ENCODE data around the gene LIPA. TPM values are rescaled to one million over a fixed set of nuclear protein-coding genes. Genes with fewer than 3 reads are reported as not detected.
A peak's percentile ranks its signal among the peaks of the same experiment; 100 is the strongest.
"Not testable (repeated sequence)": the region's sequence is repeated elsewhere in the genome, so short reads cannot be mapped to it uniquely, and the experiment has no call there.

The LIPA gene
- total RNA-seq, 1 donor from 2014 or later, result 18.0 TPM

DNA sequence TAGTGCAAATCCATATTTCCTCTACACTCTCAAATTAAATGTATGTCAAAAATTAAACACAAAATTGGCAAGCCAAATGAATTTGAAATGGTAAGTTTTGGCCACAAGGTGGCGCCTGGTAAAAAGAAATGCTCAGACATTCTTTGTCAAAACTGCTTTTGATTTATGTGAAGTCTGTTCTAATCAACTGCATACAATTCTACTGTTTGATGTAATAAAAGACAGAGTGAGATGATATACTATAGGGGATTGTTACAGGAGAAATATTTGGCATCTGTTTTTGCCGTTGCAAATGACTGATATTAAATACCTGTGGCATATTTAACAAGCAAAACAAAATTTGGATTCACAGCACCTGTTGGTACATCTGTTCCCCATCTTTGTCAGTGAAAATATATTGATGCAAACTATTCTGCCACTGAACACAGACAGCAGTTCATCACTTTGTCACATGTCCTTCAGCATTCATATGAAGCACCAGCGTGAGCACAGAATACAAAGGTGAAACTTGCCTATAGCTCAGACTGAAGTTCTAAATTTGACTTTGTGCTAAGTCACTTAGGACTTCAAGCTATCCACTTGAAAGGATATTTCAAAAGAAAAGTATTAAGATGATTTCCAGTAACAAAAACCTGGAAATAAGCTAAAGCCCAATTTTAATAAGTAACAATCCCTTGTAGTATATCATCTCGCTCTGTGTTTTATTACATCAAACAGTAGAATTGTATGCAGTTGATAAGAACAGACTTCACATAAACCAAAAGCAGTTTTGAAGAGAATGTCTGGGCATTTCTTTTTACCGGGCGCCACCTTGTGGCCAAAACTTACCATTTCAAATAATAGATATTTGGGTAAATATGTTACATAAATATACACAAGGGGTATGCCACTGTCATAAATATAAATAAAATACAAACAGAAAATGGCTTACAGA, 34.3 kb downstream of the LIPA start:
- DNase-seq (no peak), ATAC-seq (ENCODE audit: poor library complexity) (peak; percentile 70)
- intact Hi-C loops (cut with DNase I), result loop anchor here (5.0 to 10.0 kb wide), 2 partner anchors 280 to 383 kb away; no protein-coding TSS in a partner anchor

DNA sequence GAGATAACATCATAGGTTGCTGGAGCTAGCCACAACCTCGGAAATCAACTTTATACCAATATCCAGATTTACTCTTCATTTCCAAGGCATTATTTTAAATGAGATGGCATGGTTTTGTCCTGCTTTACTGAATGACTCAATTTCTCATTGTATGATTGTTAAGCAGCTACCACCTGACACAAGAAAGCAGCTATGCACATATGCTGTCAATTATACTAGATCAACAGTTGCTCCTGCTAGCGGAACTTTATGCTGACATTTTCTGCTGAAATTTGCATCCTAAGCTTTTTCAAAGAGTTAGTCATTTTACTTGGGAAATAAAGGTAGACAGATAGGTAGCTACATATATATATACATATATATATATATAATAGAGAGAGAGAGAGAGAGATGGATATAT, 35.5 kb downstream of the LIPA start:
- intact Hi-C loops (cut with DNase I), result loop anchor here (5.0 to 10.0 kb wide), 2 partner anchors 279 to 381 kb away; no protein-coding TSS in a partner anchor
- no peak for ATAC-seq (ENCODE audit: poor library complexity)

DNA sequence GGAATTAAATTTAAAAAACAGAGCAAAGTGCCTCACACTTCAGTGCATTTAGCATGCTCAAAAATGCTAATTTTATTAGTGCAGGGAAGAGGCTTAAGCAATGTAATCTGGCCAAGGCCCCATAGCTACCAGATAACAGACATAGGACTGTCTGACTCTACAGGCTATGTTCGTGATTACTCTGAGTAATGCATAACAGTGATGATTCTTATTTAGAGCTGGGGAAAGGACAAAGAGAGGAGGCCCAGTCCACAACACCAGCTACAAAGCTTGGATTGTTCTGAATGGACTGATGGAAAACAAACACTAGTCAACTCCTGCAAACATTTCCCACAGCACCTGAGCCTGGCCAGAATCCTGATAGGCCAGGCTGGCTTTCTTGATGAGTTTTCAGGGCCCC, 36.1 kb downstream of the LIPA start:
- intact Hi-C loops (cut with DNase I), result loop anchor here (5.0 to 10.0 kb wide), 2 partner anchors 278 to 381 kb away; no protein-coding TSS in a partner anchor
- ATAC-seq (ENCODE audit: poor library complexity) (no peak), DNase-seq (no peak)

More for the DNA sequence above, 35.5 kb downstream of the LIPA start:
- DNase-seq, result no peak

DNA sequence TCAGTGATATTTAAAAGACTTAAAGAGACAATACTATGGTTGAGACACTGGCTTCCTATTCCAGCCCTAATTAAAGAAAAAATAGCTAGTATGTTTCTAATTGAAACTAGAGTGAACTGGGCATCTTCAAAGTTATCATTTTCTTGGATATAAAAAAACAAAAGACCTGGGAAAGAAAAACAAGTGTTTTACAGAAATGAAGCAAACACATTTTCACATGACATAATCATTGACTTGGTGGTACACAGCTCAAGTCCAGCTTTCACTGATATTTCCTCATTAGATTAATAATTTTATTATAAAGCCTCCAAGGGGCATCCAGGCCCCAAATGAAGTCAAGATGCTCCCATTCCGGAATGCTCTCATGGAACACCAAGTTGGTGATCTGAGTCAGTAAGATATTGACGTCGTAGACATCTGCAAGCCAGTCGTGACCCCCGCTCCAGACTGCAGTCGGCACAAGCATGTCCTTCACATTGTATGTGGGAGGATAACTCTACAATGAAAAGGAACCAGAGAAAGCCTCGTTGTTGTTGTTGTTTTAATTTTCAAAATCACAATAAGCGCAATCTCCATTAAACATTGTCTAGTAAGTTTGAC, 36.9 kb downstream of the LIPA start:
- ATAC-seq (ENCODE audit: poor library complexity) (no peak), DNase-seq (no peak)
- intact Hi-C loops (cut with DNase I), result loop anchor here (5.0 to 10.0 kb wide), 2 partner anchors 277 to 380 kb away; no protein-coding TSS in a partner anchor

DNA sequence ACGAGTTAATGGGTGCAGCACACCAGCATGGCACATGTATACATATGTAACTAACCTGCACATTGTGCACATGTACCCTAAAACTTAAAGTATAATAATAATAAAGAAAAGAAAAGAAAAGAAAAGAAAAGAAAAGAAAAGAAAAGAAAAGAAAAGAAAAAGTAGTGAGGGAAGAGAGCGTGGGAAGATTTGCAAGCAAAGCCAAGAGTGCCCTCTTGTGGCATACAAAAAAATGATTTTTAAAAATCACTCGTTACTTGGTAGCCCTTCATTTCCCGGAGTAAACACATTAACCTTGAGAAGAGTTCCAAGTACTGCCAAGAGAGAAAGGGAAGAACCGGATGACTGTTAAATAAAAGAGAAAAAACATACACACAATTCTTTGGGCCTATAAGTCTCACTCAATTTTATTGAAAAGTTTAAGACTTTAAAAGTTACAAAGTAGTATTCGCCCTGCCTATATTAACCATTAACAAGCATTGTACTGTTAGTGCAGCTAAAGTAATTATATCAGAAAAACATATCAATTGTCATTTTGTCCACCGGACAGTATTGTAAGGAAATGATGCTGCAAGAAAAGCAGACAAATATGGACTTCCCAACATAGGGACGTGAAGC, 38.3 kb downstream of the LIPA start:
- intact Hi-C loops (cut with DNase I), result loop anchor here (10.0 kb wide), 1 partner anchor 378 kb away; no protein-coding TSS in a partner anchor
- ATAC-seq (ENCODE audit: poor library complexity), result peak; percentile 73
- no peak for DNase-seq

DNA sequence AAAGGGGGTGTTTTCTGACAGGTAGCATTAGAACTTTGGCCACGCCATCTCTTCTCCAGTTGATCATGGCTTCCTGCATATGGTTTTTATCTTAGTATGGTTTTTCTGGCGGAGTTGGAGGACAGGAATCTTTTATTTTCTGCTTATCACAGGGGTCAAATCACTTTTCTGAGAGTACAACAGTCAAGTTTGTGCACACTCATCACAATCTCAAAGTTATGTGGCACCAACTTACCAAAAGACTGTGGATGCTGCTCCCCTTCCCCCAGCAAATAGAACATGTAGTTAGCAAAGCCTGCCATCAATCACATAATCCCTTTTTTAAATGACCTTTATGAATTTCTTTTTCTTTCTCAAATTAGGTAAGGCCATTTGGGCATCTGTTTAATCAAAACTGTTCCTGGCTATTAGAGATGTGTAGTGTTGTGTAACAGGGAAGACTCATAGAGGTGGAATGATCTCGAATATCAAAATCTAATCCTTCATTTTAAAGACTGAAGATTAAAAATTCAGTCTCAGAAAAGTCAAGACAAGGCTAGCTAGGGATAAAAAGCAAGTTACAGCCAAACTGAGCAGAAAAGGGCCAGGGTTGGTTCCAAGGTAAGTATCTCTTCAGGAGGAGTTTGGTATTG, 40.7 kb downstream of the LIPA start:
- ATAC-seq (ENCODE audit: poor library complexity), result no peak
- no peak for DNase-seq
- intact Hi-C loops (cut with DNase I), result loop anchor here (2.0 to 10.0 kb wide), 2 partner anchors 180 to 376 kb away; no protein-coding TSS in a partner anchor

DNA sequence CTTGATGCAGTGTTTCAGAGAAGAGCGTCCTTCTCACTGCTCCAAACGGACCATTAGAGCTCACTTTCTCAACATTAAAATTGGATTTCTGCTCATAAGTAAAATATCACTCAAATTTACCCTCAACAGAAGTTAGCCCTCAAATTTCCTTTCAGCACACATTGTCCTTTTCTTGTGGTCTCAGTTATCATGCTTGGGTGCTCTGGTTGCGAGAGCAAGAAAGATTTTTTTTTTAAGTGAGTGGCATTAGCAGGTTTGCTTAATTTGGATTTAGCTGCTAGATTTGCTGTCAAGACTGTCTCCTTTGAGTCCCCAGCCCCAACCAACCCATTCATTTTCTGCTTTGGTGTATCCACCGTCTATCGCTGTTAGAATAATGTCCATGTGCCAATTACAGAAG, 41.9 kb downstream of the LIPA start:
- no peak for ATAC-seq (ENCODE audit: poor library complexity)
- no peak for DNase-seq
- intact Hi-C loops (cut with DNase I), result loop anchor here (2.0 to 10.0 kb wide), 2 partner anchors 179 to 375 kb away; no protein-coding TSS in a partner anchor

DNA sequence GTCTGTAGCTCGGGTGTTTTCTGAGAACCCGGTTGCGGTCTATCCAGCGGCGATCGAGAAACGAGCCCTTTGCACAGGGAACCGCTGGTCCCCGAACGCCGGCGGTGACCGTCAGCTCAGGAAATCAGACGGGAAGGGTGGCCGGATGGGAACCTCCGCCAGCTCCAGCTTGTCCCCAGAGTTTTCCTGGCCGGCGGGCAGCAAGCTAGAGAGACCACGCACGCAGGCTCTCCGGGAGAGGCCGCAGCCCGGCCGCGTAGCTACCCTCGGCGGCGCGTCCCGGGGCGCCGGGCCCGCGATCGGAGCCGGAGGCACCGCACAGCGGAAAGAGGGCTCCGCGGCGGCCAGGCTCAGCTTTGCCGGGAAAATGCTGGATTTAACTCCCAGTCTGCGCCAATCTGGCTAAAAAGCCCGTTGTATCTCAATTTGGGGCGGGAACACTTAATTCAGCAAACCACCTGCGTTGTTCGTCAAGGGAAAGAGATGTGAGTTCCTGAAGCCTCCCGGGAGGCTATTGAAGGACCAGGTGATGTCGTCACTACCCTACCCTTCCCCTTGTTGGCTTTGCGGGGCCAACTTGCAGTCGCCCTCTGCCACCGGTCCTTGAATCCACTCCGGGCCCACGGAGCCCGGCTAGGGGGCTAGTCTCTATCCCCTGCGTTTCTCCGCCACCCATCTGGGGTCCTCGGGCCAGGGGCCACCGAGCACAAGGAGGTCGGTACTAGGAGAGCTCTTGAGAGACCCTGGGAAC, 43.6 kb downstream of the LIPA start:
- peak; percentile 81 for ATAC-seq (ENCODE audit: poor library complexity)
- intact Hi-C loops (cut with DNase I), result no loop called here
- DNase-seq, result peak; percentile 76

DNA sequence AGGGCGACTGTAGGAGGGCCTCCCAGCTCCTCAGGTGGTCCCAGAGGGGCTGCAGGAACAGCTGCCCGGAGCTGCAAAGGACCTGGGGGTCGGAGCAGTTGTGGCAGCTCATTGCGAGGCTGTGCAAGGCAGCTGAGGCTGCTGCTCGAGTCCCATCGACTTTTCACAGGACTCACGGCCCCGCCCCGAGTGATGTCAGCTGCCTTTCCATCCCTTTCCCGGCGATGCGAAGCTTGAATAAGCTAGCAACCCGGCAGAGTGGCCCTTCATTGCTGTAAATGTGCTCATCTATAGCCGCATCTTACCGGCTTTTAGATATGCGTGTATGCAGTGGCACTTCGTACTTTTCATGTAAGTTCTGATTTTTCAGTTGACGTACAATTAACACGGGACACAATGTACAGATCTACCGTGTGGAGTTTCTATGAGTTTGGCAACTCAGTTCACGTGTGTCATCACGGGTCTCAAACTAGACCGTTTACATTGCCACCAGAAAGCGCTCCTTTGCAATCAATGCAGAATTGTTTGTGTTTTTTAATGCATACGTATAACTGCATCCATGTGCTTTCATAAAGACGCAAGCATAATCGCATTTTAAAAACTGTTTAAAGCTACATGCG, 44.3 kb downstream of the LIPA start, which contains the start of gene CH25H:
Gene CH25H, minus strand, starts transcription at position 137 of the 620 bp plus-strand sequence. Its CDS starts 25 bp downstream, at position 112.
- ATAC-seq (ENCODE audit: poor library complexity), result peak; percentile 91
- intact Hi-C loops (cut with DNase I), result no loop called here
- peak; percentile 87 for DNase-seq

DNA sequence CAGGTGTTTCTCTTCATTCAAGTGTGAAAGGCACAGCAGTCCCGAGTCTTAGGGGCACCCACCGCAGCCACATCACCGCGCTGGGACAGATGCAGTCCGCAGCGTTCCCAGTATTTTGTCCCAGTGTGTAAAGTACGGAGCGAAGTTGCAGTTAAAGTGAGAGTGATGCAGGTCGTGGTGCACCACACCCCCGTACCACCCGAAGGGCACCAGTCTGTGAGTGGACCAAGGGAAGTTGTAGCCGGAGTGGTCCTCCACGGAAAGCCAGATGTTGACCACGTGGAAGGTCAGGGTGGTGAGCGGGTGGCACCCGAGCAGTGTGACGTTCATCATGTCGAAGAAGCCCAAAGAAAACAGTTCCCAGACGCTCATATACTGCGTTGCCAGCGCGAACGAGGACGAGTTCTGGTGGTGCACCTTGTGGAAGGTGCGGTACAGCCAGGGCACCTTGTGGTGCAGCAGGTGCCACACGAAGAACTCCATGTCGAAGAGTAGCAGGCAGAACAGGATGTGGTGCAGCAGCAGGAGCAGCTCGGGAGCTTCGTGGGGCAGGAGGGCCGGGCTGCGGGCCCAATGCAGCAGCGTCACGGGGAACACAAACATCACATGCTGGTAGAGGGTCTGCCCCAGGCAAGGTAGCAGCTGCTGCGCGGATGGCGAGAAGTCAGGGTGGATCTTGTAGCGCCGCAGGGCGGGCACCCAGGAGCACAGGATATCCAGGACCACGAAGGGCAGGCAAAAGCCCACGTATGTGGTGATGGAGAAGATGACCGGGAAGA, 45.0 kb downstream of the LIPA start:
- ATAC-seq (ENCODE audit: poor library complexity), result peak; percentile 26
- DNase-seq, result peak; percentile 50
- intact Hi-C loops (cut with DNase I), result no loop called here

DNA sequence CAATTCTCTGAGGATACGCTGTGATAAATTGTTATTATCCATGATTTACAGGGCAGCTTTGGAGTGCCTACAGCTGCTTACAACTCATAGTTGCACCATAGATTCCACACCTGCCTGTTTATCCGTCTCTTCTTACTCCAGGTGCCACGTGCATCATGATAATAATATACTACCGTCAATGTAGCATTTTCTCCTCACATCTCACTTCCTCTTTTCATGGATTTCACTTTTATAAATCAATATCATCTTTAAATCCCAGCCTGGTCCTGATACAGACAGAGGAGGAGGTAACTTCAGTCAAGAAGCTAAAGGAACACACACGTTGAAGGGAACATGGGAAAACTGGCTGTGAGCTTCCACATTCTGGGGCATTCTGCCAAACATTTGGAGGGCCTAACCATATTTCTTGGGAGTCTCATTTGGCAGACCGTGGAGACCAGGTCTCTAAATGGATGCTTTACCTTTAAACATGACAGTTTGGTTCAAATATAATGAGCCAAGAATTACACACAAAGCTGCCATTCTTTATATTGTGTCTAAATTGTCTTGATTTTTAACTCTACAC, 46.9 kb downstream of the LIPA start:
- DNase-seq (no peak), ATAC-seq (ENCODE audit: poor library complexity) (no peak)
- intact Hi-C loops (cut with DNase I), result no loop called here

DNA sequence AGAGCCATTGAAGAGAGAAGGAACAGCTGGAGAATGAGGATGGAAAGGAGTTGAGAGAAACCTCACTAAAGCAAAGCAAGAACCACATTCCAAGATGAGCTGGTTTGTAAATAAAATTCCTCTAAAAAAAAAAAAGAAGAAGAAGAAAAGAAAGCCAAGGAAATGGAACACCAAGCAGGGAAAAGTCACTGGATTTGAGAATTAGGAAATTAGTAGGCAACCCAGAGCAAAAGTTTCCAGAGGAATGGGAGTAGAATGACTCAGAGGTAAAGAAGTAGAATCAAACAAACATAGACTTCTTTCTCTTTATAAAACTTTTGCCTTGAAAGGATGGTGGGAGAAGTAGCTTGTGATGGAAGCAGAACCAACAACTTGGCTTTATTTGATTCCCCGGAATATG, 48.3 kb downstream of the LIPA start:
- no peak for ATAC-seq (ENCODE audit: poor library complexity)
- DNase-seq, result no peak
- intact Hi-C loops (cut with DNase I), result no loop called here

DNA sequence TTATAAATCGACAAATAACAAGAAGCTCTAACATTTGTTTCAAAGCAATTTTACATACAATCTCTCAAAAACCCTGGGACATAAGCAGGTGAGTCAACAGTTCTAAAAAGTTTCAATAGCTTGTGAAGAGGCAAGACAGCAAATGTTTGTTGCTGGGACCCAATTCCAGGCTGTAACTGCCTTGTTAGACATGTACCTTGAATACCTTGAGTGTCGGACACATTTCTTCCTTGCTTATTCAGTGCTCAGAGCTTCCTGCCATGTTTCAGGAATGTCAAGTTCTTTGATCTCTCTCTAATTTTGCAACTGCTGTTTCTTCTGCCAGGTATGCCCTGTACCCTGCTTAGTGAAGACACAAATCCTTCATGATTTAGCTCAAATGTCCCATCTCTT, 49.5 kb downstream of the LIPA start:
- DNase-seq, result no peak
- intact Hi-C loops (cut with DNase I), result no loop called here
- ATAC-seq (ENCODE audit: poor library complexity), result no peak

DNA sequence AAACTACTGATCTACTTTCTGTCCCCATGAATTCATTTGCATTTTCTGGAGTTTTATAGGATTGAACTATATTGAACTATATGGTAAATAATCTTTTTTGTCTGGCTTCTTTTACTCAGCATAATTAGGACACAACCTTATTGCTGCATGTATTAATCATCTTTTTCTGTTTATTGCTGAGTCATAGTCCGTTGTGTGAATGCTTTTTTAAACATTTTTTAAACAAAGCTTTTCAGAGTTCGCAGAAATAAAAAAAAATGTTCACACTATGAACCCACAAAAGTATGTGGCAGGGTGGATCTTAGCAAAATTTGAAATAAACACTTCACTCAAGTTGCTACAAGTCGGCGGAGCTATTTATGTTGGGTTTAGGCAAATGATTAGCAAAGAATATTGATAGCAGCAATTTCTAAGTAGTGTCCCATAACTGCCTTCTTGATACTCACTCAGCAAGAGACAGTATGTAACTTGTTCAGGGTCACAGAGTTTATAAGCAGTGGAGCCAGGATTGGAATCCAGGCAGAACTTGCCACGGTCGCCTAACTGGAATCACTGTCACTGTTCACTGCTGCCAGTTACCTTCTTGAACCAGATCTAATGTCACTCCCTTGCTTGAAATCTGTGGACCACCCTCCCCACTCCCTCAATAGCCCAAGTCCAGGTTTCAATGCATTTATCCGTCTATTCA, 50.1 kb downstream of the LIPA start:
- intact Hi-C loops (cut with DNase I), result no loop called here
- DNase-seq, result no peak
- no peak for ATAC-seq (ENCODE audit: poor library complexity)

DNA sequence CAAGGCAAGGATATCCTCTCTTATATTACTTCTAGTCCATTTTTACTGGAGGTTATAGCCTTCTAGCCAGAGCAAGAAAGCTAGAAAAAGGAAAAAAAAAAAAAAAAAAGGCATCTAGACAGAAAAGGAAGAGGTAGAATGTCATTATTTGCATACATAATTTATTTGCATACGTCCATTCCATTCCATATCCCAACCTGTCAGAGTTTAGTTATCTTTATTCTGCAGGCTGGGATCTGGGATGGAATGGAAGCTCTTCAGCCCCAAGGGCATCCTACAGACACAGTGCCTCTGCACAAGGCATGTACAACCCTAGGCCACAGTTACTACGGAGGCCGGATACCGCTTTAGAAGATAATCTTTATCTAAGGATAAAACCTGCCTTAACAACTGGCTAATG, 54.1 kb downstream of the LIPA start:
- ATAC-seq (ENCODE audit: poor library complexity) (no peak), DNase-seq (no peak)
- intact Hi-C loops (cut with DNase I), result no loop called here

DNA sequence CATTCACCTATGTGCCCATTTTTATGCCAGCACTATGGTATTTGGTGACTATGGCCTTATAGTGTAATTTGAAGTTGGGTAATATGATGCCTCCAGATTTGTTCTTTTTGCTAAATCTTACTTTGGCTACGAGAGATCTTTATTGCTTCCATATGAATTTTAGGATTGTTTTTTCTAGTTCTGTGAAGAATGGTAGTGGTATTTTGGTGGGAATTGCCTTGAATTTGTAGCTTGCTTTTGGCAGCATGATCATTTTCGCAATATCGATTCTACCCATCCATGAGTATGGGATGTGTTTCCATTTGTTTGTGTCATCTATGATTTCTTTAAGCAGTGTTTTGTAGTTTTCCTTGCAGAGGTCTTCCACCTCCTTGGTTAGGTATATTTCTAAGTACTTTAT, 60.3 kb downstream of the LIPA start:
- ATAC-seq (ENCODE audit: poor library complexity); DNase-seq; intact Hi-C loops (cut with DNase I): not testable (repeated sequence)
